Gastroesophageal sphincter (tissue), 3 donors: ENCODE results near the gene NUP210.
"Not testable (repeated sequence)": the region's sequence is repeated elsewhere in the genome, so short reads cannot be mapped to it uniquely, and the experiment has no call there.

ENCODE experiments used
- EP300 ChIP-seq: sonication (generic); formaldehyde crosslinking; IDR thresholded peaks from one replicate; pipeline ENCODE4 v1.6.1; 2017; ENCODE audit warnings: antibody characterized with exemption, mild to moderate bottlenecking
- POLR2A ChIP-seq, 2 donors: fragments of 450-650 bp; IDR thresholded peaks; one replicate each; pipeline ENCODE4 v1.6.1; 2017; ENCODE audit warnings: antibody characterized with exemption in 2 of 2, mild to moderate bottlenecking in 2 of 2, moderate library complexity in 1 of 2
- POLR2AphosphoS5 ChIP-seq: sonication (generic); formaldehyde crosslinking; IDR thresholded peaks from one replicate; pipeline ENCODE4 v1.6.1; 2017; ENCODE audit warnings: antibody characterized with exemption
- TF ChIP-seq, protein P1 (sequence below), 4 experiments: fragments of 200-600 bp in 2 of 4; fragments of 450-650 bp in 2 of 4; sonication (generic) in 1 of 4; IDR thresholded peaks; one replicate each; pipeline ENCODE4 v1.5.1; 2017 to 2019; ENCODE audit warnings: antibody characterized with exemption in 4 of 4, mild to moderate bottlenecking in 2 of 4, moderate library complexity in 2 of 4

DNA sequence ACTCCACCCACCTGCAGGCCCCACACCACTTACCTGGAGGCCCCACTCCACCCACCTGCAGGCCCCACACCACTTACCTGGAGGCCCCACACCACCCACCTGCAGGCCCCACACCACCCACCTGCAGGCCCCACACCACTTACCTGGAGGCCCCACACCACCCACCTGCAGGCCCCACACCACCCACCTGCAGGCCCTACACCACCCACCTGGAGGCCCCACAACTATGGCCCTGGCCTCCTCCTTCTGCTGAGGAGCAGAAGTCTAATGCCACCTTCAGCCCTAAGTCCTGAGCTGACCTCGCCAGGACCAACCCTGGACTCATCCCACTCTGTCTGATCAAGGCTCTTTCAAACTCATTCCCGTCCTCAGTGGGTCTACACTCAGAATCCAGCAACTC lies 42.4 kb downstream of the NUP210 start:
- not testable (repeated sequence) for TF ChIP-seq POLR2A (IDR thresholded peaks at IDR 0.05); EP300; POLR2AphosphoS5
- TF ChIP-seq, protein P1, sequence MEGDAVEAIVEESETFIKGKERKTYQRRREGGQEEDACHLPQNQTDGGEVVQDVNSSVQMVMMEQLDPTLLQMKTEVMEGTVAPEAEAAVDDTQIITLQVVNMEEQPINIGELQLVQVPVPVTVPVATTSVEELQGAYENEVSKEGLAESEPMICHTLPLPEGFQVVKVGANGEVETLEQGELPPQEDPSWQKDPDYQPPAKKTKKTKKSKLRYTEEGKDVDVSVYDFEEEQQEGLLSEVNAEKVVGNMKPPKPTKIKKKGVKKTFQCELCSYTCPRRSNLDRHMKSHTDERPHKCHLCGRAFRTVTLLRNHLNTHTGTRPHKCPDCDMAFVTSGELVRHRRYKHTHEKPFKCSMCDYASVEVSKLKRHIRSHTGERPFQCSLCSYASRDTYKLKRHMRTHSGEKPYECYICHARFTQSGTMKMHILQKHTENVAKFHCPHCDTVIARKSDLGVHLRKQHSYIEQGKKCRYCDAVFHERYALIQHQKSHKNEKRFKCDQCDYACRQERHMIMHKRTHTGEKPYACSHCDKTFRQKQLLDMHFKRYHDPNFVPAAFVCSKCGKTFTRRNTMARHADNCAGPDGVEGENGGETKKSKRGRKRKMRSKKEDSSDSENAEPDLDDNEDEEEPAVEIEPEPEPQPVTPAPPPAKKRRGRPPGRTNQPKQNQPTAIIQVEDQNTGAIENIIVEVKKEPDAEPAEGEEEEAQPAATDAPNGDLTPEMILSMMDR (IDR thresholded peaks at IDR 0.05): not testable (repeated sequence)
